PC-9 (cell line): ENCODE measurements around the gene ATP6V0D1.

Experiments
- EZH2 ChIP-seq: fragments of 200-600 bp; sonication (generic); IDR thresholded peaks from 2 replicates; pipeline ENCODE4 v1.8.0; 2017; ENCODE audit warnings: antibody characterized with exemption, low read depth
- TF ChIP-seq, protein P1 (sequence below): fragments of 200-600 bp; sonication (generic); conservative IDR thresholded peaks from 2 replicates; pipeline ENCODE4 v1.6.1; 2017; ENCODE audit warnings: mixed run types, antibody characterized with exemption, mild to moderate bottlenecking, moderate library complexity

GRCh38 chr16:67409631-67410030 lies 71.3 kb downstream of the ATP6V0D1 start:
- TF ChIP-seq, protein P1, sequence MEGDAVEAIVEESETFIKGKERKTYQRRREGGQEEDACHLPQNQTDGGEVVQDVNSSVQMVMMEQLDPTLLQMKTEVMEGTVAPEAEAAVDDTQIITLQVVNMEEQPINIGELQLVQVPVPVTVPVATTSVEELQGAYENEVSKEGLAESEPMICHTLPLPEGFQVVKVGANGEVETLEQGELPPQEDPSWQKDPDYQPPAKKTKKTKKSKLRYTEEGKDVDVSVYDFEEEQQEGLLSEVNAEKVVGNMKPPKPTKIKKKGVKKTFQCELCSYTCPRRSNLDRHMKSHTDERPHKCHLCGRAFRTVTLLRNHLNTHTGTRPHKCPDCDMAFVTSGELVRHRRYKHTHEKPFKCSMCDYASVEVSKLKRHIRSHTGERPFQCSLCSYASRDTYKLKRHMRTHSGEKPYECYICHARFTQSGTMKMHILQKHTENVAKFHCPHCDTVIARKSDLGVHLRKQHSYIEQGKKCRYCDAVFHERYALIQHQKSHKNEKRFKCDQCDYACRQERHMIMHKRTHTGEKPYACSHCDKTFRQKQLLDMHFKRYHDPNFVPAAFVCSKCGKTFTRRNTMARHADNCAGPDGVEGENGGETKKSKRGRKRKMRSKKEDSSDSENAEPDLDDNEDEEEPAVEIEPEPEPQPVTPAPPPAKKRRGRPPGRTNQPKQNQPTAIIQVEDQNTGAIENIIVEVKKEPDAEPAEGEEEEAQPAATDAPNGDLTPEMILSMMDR: no peak
- no peak for TF ChIP-seq EZH2
